HG02970 (cell line): ENCODE measurements around the gene CCDC159.

Experiments
- ATAC-seq: cut with Tn5 transposase; IDR thresholded peaks from one replicate; pipeline ENCODE4 v1.9.1; 2021; ENCODE audit warnings: mild to moderate bottlenecking, moderate library complexity, moderate number of reproducible peaks; ENCODE audit not compliant: unreplicated experiment, low FRiP score

Gene CCDC159

GRCh38 chr19:11387162-11388034 lies 41.1 kb downstream of the CCDC159 start:
- ATAC-seq = no peak

DNA sequence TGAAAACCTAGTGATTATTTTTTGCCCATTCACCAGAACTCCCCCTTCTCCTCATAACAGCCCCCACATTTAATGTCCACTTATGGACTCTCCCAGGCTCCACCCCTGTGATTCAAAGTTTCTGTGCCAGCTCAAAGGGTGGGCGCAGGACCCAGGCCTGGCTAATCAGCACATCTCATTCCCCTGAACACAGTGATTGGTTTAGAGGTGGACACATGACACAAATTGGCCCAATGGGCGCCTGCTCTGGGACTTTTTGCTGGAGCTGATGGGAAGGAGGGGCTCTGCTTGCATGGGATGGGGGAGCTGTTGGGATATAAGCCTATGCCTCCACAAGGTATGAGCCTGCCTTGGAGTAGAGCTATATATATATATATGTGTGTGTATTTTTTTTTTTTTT lies 44.0 kb downstream of the CCDC159 start:
- no peak for ATAC-seq

- no peak for ATAC-seq
These were observed 44.8 kb downstream of the CCDC159 start for GRCh38 chr19:11390933-11391680.

DNA sequence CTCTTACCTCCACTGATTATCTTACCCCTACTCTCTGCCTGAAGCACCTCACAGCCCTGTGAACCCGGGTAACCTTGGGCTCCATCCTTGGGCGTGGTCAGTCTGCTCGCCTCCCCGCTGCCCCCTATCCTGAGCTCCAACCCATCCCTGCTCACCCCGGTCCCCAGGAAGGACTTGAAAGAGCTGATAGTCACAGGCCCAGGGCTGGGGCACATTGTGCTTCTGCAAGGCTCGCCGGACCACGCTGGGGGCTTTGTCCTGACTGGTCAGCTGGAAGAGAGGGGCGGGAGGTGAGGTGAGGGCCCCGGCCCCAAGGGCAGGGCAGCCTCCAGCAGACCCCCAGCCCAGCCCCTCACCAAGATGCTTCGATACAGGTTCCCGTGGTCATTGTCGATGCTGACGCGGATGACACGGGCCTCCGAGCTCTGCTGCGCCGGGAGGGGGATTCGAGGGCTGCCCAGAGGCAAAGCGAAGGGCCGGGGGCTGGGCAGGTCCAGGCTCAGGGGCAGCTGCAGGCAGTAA lies 50.8 kb downstream of the CCDC159 start:
- no peak for ATAC-seq

- no peak for ATAC-seq
These were observed 53.3 kb downstream of the CCDC159 start for GRCh38 chr19:11399667-11400066.

DNA sequence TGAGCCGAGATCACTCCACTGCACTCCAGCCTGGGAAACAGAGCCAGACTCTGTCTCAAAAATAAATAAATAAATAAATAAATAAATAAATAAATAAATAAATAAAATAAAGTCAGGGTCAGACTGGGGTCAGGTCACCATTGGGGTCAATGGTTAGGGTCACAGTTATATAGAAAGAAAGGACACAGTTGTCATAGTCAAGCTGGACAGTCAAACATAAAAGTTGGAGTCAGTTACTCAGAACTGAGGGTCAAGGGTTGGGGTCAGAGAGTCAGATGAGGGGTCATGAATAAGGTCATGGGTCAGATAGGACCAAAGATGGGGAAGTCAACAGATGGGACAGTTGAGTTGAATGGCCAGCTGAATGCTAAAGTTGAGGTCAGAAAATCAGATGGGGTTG lies 54.5 kb downstream of the CCDC159 start:
- no peak for ATAC-seq

GRCh38 chr19:11401808-11402543 lies 55.7 kb downstream of the CCDC159 start:
- ATAC-seq = no peak
